Uterus (tissue), 2 donors: ENCODE data around the gene IFIT3.

ENCODE experiments used
- POLR2A ChIP-seq, 2 donors: fragments of 450-650 bp; IDR thresholded peaks; one replicate each; pipeline ENCODE4 v1.6.1; 2016; ENCODE audit warnings: antibody characterized with exemption in 2 of 2, mild to moderate bottlenecking in 1 of 2, moderate library complexity in 1 of 2
- TF ChIP-seq, protein P1 (sequence below), 4 experiments: fragments of 200-600 bp in 2 of 4; fragments of 450-650 bp in 2 of 4; sonication (generic) in 2 of 4; IDR thresholded peaks; one replicate each; pipeline ENCODE4 v1.5.1; 2016 to 2019; ENCODE audit warnings: antibody characterized with exemption in 4 of 4, mild to moderate bottlenecking in 2 of 4, moderate library complexity in 1 of 4

DNA sequence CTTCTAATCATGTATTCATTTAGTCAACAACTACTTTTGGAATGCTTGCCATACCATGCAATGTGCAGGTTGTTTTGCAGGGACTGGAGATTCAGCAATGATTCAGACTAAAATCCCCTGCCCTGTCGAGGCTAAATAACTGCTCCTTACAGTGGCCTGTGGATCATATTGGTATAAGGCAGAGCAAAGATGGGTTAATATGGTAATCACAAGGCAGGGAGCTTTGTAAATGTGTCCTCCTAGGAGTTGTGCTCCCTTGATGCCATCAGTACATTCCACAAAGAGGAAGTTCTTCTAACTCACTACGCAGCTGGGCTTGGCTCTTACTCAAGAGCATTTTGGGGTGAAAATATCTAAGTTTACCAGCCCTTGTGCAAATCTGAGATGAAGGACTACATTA is 26.6 kb upstream of the IFIT3 start:
- TF ChIP-seq, protein P1, sequence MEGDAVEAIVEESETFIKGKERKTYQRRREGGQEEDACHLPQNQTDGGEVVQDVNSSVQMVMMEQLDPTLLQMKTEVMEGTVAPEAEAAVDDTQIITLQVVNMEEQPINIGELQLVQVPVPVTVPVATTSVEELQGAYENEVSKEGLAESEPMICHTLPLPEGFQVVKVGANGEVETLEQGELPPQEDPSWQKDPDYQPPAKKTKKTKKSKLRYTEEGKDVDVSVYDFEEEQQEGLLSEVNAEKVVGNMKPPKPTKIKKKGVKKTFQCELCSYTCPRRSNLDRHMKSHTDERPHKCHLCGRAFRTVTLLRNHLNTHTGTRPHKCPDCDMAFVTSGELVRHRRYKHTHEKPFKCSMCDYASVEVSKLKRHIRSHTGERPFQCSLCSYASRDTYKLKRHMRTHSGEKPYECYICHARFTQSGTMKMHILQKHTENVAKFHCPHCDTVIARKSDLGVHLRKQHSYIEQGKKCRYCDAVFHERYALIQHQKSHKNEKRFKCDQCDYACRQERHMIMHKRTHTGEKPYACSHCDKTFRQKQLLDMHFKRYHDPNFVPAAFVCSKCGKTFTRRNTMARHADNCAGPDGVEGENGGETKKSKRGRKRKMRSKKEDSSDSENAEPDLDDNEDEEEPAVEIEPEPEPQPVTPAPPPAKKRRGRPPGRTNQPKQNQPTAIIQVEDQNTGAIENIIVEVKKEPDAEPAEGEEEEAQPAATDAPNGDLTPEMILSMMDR (IDR thresholded peaks at IDR 0.05) = no peak
- no peak for TF ChIP-seq POLR2A (IDR thresholded peaks at IDR 0.05)
